HPDE6-E6E7 (cell line): ENCODE data around the gene KCNS1.

Source experiments
- DNase-seq: peaks from one replicate; pipeline ENCODE4 v3.0.0; 2011; ENCODE audit warnings: missing footprints; ENCODE audit errors: extremely low spot score

The KCNS1 gene

GRCh38 chr20:45051204-45052060 lies 49.5 kb downstream of the KCNS1 start:
- DNase-seq, result no peak

- no peak for DNase-seq
These were observed 50.9 kb downstream of the KCNS1 start for GRCh38 chr20:45049904-45050471.

GRCh38 chr20:45049438-45049837 lies 51.5 kb downstream of the KCNS1 start:
- no peak for DNase-seq

- no peak for DNase-seq
These were observed 53.3 kb downstream of the KCNS1 start for GRCh38 chr20:45047581-45048119.

GRCh38 chr20:45044601-45045000 lies 56.3 kb downstream of the KCNS1 start:
- no peak for DNase-seq

GRCh38 chr20:45044084-45044573 lies 56.8 kb downstream of the KCNS1 start:
- DNase-seq, result peak; percentile 77

GRCh38 chr20:45042978-45043377 lies 57.9 kb downstream of the KCNS1 start:
- DNase-seq, result no peak
